ENCODE measurements around the gene OR5A1.
"Not testable (repeated sequence)": the region's sequence is repeated elsewhere in the genome, so short reads cannot be mapped to it uniquely, and the experiment has no call there.

Gene OR5A1

GRCh38 chr11:59436169-59436568 lies at the start of gene OR5A1:
TSS of gene OR5A1 (plus strand) at chr11:59436469. CDS start at chr11:59443169, 6,700 bp downstream.
- DNase-seq (ENCODE audit: low read depth) = no peak

GRCh38 chr11:59394186-59394585 lies 42.1 kb upstream of the OR5A1 start:
- DNase-seq (ENCODE audit: low read depth) = no peak

- no peak for DNase-seq (ENCODE audit: low read depth)
These were observed 35.6 kb upstream of the OR5A1 start for GRCh38 chr11:59400461-59401261.

GRCh38 chr11:59401262-59401552 lies 35.1 kb upstream of the OR5A1 start:
- no peak for DNase-seq (ENCODE audit: low read depth)

GRCh38 chr11:59403546-59403945 lies 32.7 kb upstream of the OR5A1 start:
- DNase-seq (ENCODE audit: low read depth) = no peak

- DNase-seq (ENCODE audit: low read depth) = no peak
These were observed 22.6 kb upstream of the OR5A1 start for GRCh38 chr11:59413646-59414045.

- no peak for DNase-seq (ENCODE audit: low read depth)
These were observed 21.2 kb upstream of the OR5A1 start for GRCh38 chr11:59415111-59415510.

GRCh38 chr11:59416613-59417012 lies 19.7 kb upstream of the OR5A1 start:
- DNase-seq (ENCODE audit: low read depth) = no peak

- DNase-seq (ENCODE audit: low read depth) = no peak
These were observed 19.2 kb upstream of the OR5A1 start for GRCh38 chr11:59417023-59417422.

GRCh38 chr11:59418156-59418555 lies 18.1 kb upstream of the OR5A1 start:
- DNase-seq (ENCODE audit: low read depth) = no peak

- DNase-seq (ENCODE audit: low read depth) = no peak
These were observed 12.4 kb upstream of the OR5A1 start for GRCh38 chr11:59423835-59424234.

GRCh38 chr11:59425131-59425530 lies 11.1 kb upstream of the OR5A1 start:
- DNase-seq (ENCODE audit: low read depth) = no peak

GRCh38 chr11:59426361-59427067 lies 9.8 kb upstream of the OR5A1 start, which contains the start of gene OR5A2:
TSS of gene OR5A2 (minus strand) at chr11:59426413. CDS start at chr11:59422953, 3,460 bp downstream.
- DNase-seq (ENCODE audit: low read depth) = no peak

- DNase-seq (ENCODE audit: low read depth) = no peak
These were observed 9.2 kb upstream of the OR5A1 start for GRCh38 chr11:59427068-59427382.

- DNase-seq (ENCODE audit: low read depth) = no peak
These were observed 6.2 kb upstream of the OR5A1 start for GRCh38 chr11:59429924-59430516.

- no peak for DNase-seq (ENCODE audit: low read depth)
These were observed 1.5 kb downstream of the OR5A1 start for GRCh38 chr11:59437770-59438169.

- DNase-seq (ENCODE audit: low read depth) = not testable (repeated sequence)
These were observed 9.4 kb downstream of the OR5A1 start for GRCh38 chr11:59445624-59446023.

- no peak for DNase-seq (ENCODE audit: low read depth)
These were observed 12.2 kb downstream of the OR5A1 start for GRCh38 chr11:59448484-59448883.

- DNase-seq (ENCODE audit: low read depth) = no peak
These were observed 20.4 kb downstream of the OR5A1 start, which contains the start of gene OR4D6 for GRCh38 chr11:59456661-59457060. TSS of gene OR4D6 (plus strand) at chr11:59456961. CDS start at chr11:59456961, 0 bp downstream.

GRCh38 chr11:59459916-59460315 lies 23.6 kb downstream of the OR5A1 start:
- DNase-seq (ENCODE audit: low read depth) = no peak

GRCh38 chr11:59463190-59463641 lies 26.9 kb downstream of the OR5A1 start:
- DNase-seq (ENCODE audit: low read depth) = no peak

GRCh38 chr11:59473015-59473414 lies 36.7 kb downstream of the OR5A1 start, which contains the start of gene OR4D10:
TSS of gene OR4D10 (plus strand) at chr11:59473315. CDS start at chr11:59477430, 4,115 bp downstream.
- no peak for DNase-seq (ENCODE audit: low read depth)

GRCh38 chr11:59475176-59475575 lies 38.9 kb downstream of the OR5A1 start:
- DNase-seq (ENCODE audit: low read depth) = no peak
